ENCODE measurements around the gene C1orf146. TPM values are rescaled to one million over a fixed set of nuclear protein-coding genes. Genes with fewer than 3 reads are reported as not detected.

C1orf146 gene
- total RNA-seq, 1 donor from 2014 or later = not detected

- no peaks in the 10 kb centered on the region for H3K27me3 ChIP-seq (ENCODE audit: control insufficient read depth, insufficient read depth, low read length)
- H3K36me3 ChIP-seq (ENCODE audit: control insufficient read depth, insufficient read depth, low read length) = no peaks in the 10 kb centered on the region
- H3K4me3 ChIP-seq (ENCODE audit: low read depth, low read length) = no peak overlapping the region
- no peak for TF ChIP-seq CTCF (IDR thresholded peaks at IDR 0.05; ENCODE audit: insufficient read depth, low read length, poor library complexity, severe bottlenecking)
- DNase-seq (ENCODE audit: low read depth) = no peak
Measured at GRCh38 chr1:92188436-92189255, 29.1 kb upstream of the C1orf146 start.

GRCh38 chr1:92191726-92192125, 26.0 kb upstream of the C1orf146 start:
- TF ChIP-seq CTCF (IDR thresholded peaks at IDR 0.05; ENCODE audit: insufficient read depth, low read length, poor library complexity, severe bottlenecking) = no peak
- Histone ChIP-seq H3K36me3 (ENCODE audit: control insufficient read depth, insufficient read depth, low read length) (no peaks in the 10 kb centered on the region), H3K27me3 (ENCODE audit: control insufficient read depth, insufficient read depth, low read length) (no peaks in the 10 kb centered on the region), H3K4me3 (ENCODE audit: low read depth, low read length) (no peak overlapping the region)
- no peak for DNase-seq (ENCODE audit: low read depth)

GRCh38 chr1:92192246-92192645, 25.5 kb upstream of the C1orf146 start:
- no peak for TF ChIP-seq CTCF (IDR thresholded peaks at IDR 0.05; ENCODE audit: insufficient read depth, low read length, poor library complexity, severe bottlenecking)
- no peak for DNase-seq (ENCODE audit: low read depth)
- no peaks in the 10 kb centered on the region for H3K36me3 ChIP-seq (ENCODE audit: control insufficient read depth, insufficient read depth, low read length)
- H3K27me3 ChIP-seq (ENCODE audit: control insufficient read depth, insufficient read depth, low read length) = no peaks in the 10 kb centered on the region
- H3K4me3 ChIP-seq (ENCODE audit: low read depth, low read length) = no peak overlapping the region

GRCh38 chr1:92194511-92194910, 23.2 kb upstream of the C1orf146 start:
- no peaks in the 10 kb centered on the region for H3K27me3 ChIP-seq (ENCODE audit: control insufficient read depth, insufficient read depth, low read length)
- no peak for TF ChIP-seq CTCF (IDR thresholded peaks at IDR 0.05; ENCODE audit: insufficient read depth, low read length, poor library complexity, severe bottlenecking)
- no peaks in the 10 kb centered on the region for H3K36me3 ChIP-seq (ENCODE audit: control insufficient read depth, insufficient read depth, low read length)
- no peak for DNase-seq (ENCODE audit: low read depth)
- no peak overlapping the region for H3K4me3 ChIP-seq (ENCODE audit: low read depth, low read length)

- no peak for DNase-seq (ENCODE audit: low read depth)
Measured at GRCh38 chr1:92201973-92202372, 15.7 kb upstream of the C1orf146 start.

More at GRCh38 chr1:92201973-92202372, 15.7 kb upstream of the C1orf146 start:
- Histone ChIP-seq H3K27me3 (ENCODE audit: control insufficient read depth, insufficient read depth, low read length) (no peaks in the 10 kb centered on the region), H3K36me3 (ENCODE audit: control insufficient read depth, insufficient read depth, low read length) (no peaks in the 10 kb centered on the region), H3K4me3 (ENCODE audit: low read depth, low read length) (no peak overlapping the region)
- no peak for TF ChIP-seq CTCF (IDR thresholded peaks at IDR 0.05; ENCODE audit: insufficient read depth, low read length, poor library complexity, severe bottlenecking)

All from kidney epithelial cell (primary cell).